ENCODE results near the gene MRPL10. TPM values are rescaled to one million over a fixed set of nuclear protein-coding genes. Genes with fewer than 3 reads are reported as not detected.

MRPL10 gene
- total and polyA plus RNA-seq, 2 experiments from 2014 or later, result 50.2 to 74.7 TPM

DNA sequence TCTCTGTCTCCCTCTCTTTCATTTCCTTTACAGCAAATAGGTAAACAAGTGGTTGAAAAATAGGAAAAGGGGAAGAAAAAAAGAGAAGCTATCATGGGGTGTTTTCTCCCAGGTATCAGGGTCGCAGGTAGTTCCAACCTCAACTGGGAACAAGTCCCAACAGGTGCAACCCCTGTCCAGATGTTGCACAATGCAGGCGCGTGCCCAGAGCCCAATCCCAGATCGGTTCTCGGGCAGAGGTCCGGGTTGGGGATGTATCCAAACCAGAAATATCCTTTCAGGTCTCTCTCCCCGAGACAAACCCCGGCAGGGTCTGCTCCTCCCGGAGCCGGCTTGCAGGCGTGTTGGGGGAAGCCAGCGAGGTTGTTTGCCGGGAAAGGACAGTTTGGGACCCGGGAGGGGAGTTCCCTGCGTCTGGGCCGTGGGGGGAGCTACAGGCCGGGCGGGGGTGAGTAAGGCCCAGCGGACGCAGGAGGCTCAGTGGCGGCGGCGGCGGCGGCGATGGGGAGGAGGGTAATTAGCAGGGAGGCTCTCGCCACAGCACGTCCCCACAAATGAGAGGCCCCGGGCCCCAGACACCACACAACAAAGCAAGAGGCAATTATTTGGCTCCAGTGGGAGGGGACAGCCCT, 40.8 kb upstream of the MRPL10 start (continued):
- TF ChIP-seq, protein P1, sequence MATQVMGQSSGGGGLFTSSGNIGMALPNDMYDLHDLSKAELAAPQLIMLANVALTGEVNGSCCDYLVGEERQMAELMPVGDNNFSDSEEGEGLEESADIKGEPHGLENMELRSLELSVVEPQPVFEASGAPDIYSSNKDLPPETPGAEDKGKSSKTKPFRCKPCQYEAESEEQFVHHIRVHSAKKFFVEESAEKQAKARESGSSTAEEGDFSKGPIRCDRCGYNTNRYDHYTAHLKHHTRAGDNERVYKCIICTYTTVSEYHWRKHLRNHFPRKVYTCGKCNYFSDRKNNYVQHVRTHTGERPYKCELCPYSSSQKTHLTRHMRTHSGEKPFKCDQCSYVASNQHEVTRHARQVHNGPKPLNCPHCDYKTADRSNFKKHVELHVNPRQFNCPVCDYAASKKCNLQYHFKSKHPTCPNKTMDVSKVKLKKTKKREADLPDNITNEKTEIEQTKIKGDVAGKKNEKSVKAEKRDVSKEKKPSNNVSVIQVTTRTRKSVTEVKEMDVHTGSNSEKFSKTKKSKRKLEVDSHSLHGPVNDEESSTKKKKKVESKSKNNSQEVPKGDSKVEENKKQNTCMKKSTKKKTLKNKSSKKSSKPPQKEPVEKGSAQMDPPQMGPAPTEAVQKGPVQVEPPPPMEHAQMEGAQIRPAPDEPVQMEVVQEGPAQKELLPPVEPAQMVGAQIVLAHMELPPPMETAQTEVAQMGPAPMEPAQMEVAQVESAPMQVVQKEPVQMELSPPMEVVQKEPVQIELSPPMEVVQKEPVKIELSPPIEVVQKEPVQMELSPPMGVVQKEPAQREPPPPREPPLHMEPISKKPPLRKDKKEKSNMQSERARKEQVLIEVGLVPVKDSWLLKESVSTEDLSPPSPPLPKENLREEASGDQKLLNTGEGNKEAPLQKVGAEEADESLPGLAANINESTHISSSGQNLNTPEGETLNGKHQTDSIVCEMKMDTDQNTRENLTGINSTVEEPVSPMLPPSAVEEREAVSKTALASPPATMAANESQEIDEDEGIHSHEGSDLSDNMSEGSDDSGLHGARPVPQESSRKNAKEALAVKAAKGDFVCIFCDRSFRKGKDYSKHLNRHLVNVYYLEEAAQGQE (IDR thresholded peaks at IDR 0.05; ENCODE audit: unreplicated experiment), result no peak
- TF ChIP-seq JUNB (IDR thresholded peaks at IDR 0.05; ENCODE audit: unreplicated experiment) (no peak), ZNF331 (CRISPR knock-in tag; IDR thresholded peaks at IDR 0.05; ENCODE audit: low read depth) (no peak), CREB1 (CRISPR knock-in tag; IDR thresholded peaks at IDR 0.05; ENCODE audit: low read depth) (no peak)

DNA sequence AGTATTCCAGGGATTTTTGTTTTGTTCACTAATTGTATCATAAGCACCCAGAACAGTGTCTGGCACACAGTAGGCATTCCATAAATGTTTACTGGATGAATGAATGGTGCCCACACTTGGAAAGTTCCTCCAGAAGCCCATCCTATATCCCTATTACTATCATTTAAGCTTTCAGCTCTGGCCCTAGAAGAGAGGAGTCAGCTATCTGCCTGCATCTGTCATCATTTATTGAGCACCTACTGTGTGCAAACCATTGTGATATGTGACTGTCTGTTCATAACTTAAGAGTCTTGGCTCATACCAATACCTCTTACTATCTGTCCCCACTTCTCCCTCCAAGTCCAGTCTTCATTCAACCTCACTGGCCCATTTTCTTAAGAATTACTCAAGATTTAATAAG, 39.7 kb upstream of the MRPL10 start:
- H3K27ac ChIP-seq (ENCODE audit: low read depth), result no peak overlapping the region
- H3K4me2 ChIP-seq, result no peak overlapping the region
- H3K4me1 ChIP-seq (ENCODE audit: insufficient read depth), result peaks cover 47% of the 10 kb centered on the region
- no peaks in the 10 kb centered on the region for H3K79me2 ChIP-seq (replicated peaks; ENCODE audit: insufficient read depth)
- Mint-ChIP-seq H3K36me3 (ENCODE audit: low read depth) (no peaks in the 10 kb centered on the region), H3K27me3 (ENCODE audit: insufficient read depth, low read depth, poor library complexity) (peaks cover 62% of the 10 kb centered on the region), H3K27ac (no peak overlapping the region), H3K4me3 (no peak overlapping the region; the same call in 2 of the 3 replicates), H3K4me1 (peaks cover 53% of the 10 kb centered on the region), H3K9me3 (no peaks in the 10 kb centered on the region)
- H3K27me3 ChIP-seq (ENCODE audit: insufficient read depth), result peaks cover 71% of the 10 kb centered on the region
- no peaks in the 10 kb centered on the region for H3K9me2 ChIP-seq (ENCODE audit: insufficient read depth)
- ATAC-seq (no peak), DNase-seq (ENCODE audit: low spot score) (no peak)
- H2AFZ ChIP-seq, result no peak overlapping the region
- no peak overlapping the region for H3K4me3 ChIP-seq
- peaks cover 6% of the 10 kb centered on the region; the same call in 1 of the 2 replicates for H3F3A ChIP-seq (replicated peaks; ENCODE audit: low read depth)
- H4K20me1 ChIP-seq (replicated peaks; ENCODE audit: insufficient read depth), result peaks cover 5% of the 10 kb centered on the region; the same call in 1 of the 2 replicates
- H3K36me3 ChIP-seq (ENCODE audit: insufficient read depth), result no peaks in the 10 kb centered on the region
- no peak for TF ChIP-seq JUNB (IDR thresholded peaks at IDR 0.05; ENCODE audit: unreplicated experiment)
- TF ChIP-seq, protein P2, sequence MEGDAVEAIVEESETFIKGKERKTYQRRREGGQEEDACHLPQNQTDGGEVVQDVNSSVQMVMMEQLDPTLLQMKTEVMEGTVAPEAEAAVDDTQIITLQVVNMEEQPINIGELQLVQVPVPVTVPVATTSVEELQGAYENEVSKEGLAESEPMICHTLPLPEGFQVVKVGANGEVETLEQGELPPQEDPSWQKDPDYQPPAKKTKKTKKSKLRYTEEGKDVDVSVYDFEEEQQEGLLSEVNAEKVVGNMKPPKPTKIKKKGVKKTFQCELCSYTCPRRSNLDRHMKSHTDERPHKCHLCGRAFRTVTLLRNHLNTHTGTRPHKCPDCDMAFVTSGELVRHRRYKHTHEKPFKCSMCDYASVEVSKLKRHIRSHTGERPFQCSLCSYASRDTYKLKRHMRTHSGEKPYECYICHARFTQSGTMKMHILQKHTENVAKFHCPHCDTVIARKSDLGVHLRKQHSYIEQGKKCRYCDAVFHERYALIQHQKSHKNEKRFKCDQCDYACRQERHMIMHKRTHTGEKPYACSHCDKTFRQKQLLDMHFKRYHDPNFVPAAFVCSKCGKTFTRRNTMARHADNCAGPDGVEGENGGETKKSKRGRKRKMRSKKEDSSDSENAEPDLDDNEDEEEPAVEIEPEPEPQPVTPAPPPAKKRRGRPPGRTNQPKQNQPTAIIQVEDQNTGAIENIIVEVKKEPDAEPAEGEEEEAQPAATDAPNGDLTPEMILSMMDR (conservative IDR thresholded peaks at IDR 0.05; ENCODE audit: low read depth in 2 of 2), result no peak
- no peak for TF ChIP-seq NANOG (IDR thresholded peaks at IDR 0.05; ENCODE audit: borderline replicate concordance)
- TF ChIP-seq STAT1 (IDR thresholded peaks at IDR 0.05; ENCODE audit: unreplicated experiment), result no peak
- no peak for TF ChIP-seq POLR2AphosphoS5 (IDR thresholded peaks at IDR 0.05; ENCODE audit: low read depth)

All from GM23338 (cell line).